Calu3 (cell line): Measurements from ENCODE around the gene FBXL17. TPM values are rescaled to one million over a fixed set of nuclear protein-coding genes. Genes with fewer than 3 reads are reported as not detected.

Experiments
- BruUV-seq: library from RNA; stranded (reverse); fragments of 400-500 nt; replicated peaks from 2 replicates; lab custom pipeline; 2021; lab: Mats Ljungman, UMichigan
- CTCF ChIA-PET: fragments of 300-600 bp; sonication (Branson Sonifier 250); formaldehyde crosslinking; loops from one replicate; lab custom pipeline; 2022; ENCODE audit warnings: antibody characterized with exemption; lab: Charles Lee
- DNase-seq: peaks from one replicate; pipeline ENCODE4 v3.0.0; 2022
- H3K27ac Mint-ChIP-seq: one replicate; pipeline ENCODE4 v1.8.0; 2022; ENCODE audit warnings: mixed read lengths; ENCODE audit not compliant: unreplicated experiment
- H3K27me3 Mint-ChIP-seq: one replicate; pipeline ENCODE4 v1.8.0; 2022; ENCODE audit warnings: mixed read lengths; ENCODE audit not compliant: unreplicated experiment
- H3K36me3 Mint-ChIP-seq: one replicate; pipeline ENCODE4 v1.8.0; 2022; ENCODE audit warnings: mild to moderate bottlenecking, moderate library complexity, mixed read lengths; ENCODE audit not compliant: insufficient read depth, unreplicated experiment
- H3K4me1 Mint-ChIP-seq: one replicate; pipeline ENCODE4 v1.8.0; 2022; ENCODE audit warnings: mild to moderate bottlenecking, low read depth, mixed read lengths; ENCODE audit not compliant: unreplicated experiment
- H3K4me3 Mint-ChIP-seq: one replicate; pipeline ENCODE4 v1.8.0; 2022; ENCODE audit warnings: mild to moderate bottlenecking, low read depth, moderate library complexity, mixed read lengths; ENCODE audit not compliant: unreplicated experiment
- H3K9me3 Mint-ChIP-seq: one replicate; pipeline ENCODE4 v1.8.0; 2022; ENCODE audit warnings: low read depth, mixed read lengths; ENCODE audit not compliant: unreplicated experiment
- CTCF ChIP-seq: fragments of 200-600 bp; IDR thresholded peaks from one replicate; pipeline ENCODE4 v1.8.0; 2022; ENCODE audit warnings: antibody characterized with exemption; ENCODE audit not compliant: unreplicated experiment
- intact Hi-C: fragments of 100-400 bp; cut with micrococcal nuclease; formaldehyde crosslinking; loops from one replicate; pipeline ENCODE4 v1.10.0; 2022; ENCODE audit not compliant: unreplicated experiment
- total RNA-seq: library from RNA; stranded (reverse); gene quantifications from 2 replicates; pipeline ENCODE4 v1.2.3, GENCODE V29; 2022

The FBXL17 gene
- total RNA-seq, 1 experiment from 2014 or later, result 19.6 TPM

GRCh38 chr5:108303086-108303485 is 78.8 kb downstream of the FBXL17 start:
- no peak overlapping the region for H3K27ac Mint-ChIP-seq
- TF ChIP-seq CTCF, result no peak
- intact Hi-C loops, result no loop called here
- no peak for DNase-seq
- CTCF ChIA-PET, result no interaction called here
- H3K27me3 Mint-ChIP-seq, result no peaks in the 10 kb centered on the region
- no peak overlapping the region for H3K4me3 Mint-ChIP-seq
- BruUV-seq, result no TSS peak
- no peaks in the 10 kb centered on the region for H3K9me3 Mint-ChIP-seq
- no peaks in the 10 kb centered on the region for H3K4me1 Mint-ChIP-seq
- no peaks in the 10 kb centered on the region for H3K36me3 Mint-ChIP-seq

GRCh38 chr5:108297042-108297601 is 84.8 kb downstream of the FBXL17 start:
- no peaks in the 10 kb centered on the region for H3K27me3 Mint-ChIP-seq
- H3K4me3 Mint-ChIP-seq, result no peak overlapping the region
- H3K4me1 Mint-ChIP-seq, result peaks cover 13% of the 10 kb centered on the region
- TF ChIP-seq CTCF, result no peak
- intact Hi-C loops, result loop anchor here (5.0 kb wide), 1 partner anchor 45 kb away; no protein-coding TSS in a partner anchor
- no peak overlapping the region for H3K27ac Mint-ChIP-seq
- H3K36me3 Mint-ChIP-seq, result no peaks in the 10 kb centered on the region
- no peak for DNase-seq
- BruUV-seq, result no TSS peak
- H3K9me3 Mint-ChIP-seq, result no peaks in the 10 kb centered on the region
- CTCF ChIA-PET, result no interaction called here

GRCh38 chr5:108295578-108296368 is 86.1 kb downstream of the FBXL17 start:
- intact Hi-C loops, result loop anchor here (5.0 kb wide), 1 partner anchor 47 kb away; no protein-coding TSS in a partner anchor
- no peaks in the 10 kb centered on the region for H3K36me3 Mint-ChIP-seq
- CTCF ChIA-PET, result interaction anchor here (0.7 kb wide), 2 partner anchors 87 to 311 kb away, joined by 5 to 9 read pairs; no protein-coding TSS in a partner anchor
- no peak overlapping the region for H3K27ac Mint-ChIP-seq
- H3K9me3 Mint-ChIP-seq, result no peaks in the 10 kb centered on the region
- no peak for DNase-seq
- H3K27me3 Mint-ChIP-seq, result no peaks in the 10 kb centered on the region
- no TSS peak for BruUV-seq
- peaks cover 13% of the 10 kb centered on the region for H3K4me1 Mint-ChIP-seq
- TF ChIP-seq CTCF, result no peak
- no peak overlapping the region for H3K4me3 Mint-ChIP-seq

GRCh38 chr5:108280960-108281569 is 100.8 kb downstream of the FBXL17 start:
- no peak for TF ChIP-seq CTCF
- Mint-ChIP-seq H3K27me3 (no peaks in the 10 kb centered on the region), H3K9me3 (peaks cover 4% of the 10 kb centered on the region), H3K27ac (no peak overlapping the region), H3K36me3 (no peaks in the 10 kb centered on the region), H3K4me3 (no peak overlapping the region), H3K4me1 (no peaks in the 10 kb centered on the region)
- BruUV-seq, result no TSS peak
- no peak for DNase-seq
- intact Hi-C loops, result no loop called here
- CTCF ChIA-PET, result no interaction called here
